ENCODE measurements around the gene AIF1L. TPM values are rescaled to one million over a fixed set of nuclear protein-coding genes. Genes with fewer than 3 reads are reported as not detected.

The AIF1L gene
- total RNA-seq: 1 to 10 TPM; 1.0 to 1.4 TPM

DNA sequence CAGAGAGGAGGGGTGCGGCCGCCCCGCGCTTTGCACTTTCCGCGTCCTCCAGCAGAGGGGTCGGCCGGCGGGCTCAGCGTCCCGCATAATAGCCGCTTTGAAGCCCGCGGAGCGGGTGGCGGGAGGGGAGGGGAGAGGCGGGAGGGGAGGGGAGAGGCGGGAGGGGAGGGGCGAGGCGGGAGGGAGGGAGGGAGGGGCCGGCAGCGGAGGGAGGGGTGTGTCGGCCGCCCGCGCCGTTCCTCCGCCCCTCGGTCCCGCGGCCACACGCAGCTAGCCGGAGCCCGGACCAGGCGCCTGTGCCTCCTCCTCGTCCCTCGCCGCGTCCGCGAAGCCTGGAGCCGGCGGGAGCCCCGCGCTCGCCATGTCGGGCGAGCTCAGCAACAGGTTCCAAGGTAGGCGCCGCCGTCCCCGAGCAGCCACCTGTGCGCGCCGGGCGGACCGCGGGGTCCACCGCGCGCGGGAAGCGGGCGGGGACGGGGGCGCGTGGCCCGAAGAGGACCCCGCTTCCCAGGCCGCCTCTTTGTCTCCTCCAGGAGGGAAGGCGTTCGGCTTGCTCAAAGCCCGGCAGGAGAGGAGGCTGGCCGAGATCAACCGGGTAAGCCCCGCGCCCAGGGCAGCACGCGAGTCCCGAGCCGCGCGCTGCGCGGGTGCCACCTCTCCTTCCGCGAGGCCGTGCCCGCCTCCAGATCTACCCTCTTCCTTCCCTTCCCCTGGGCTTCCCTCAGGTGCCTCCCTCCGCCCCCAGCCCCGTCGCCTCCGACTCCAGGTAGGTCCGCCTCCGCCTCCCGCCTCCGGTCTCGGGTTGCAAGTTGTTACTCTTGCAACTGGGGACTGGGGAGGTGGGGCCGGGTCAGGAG lies at the start of gene AIF1L:
Gene AIF1L (plus strand): TSS at position 263 of the 857 bp plus-strand sequence. CDS start 99 bp downstream, at position 362.
- peak; percentile 58 for DNase-seq
- Mint-ChIP-seq H3K36me3 (ENCODE audit: low read depth) (no peaks in the 10 kb centered on the region), H3K4me1 (peaks cover 3% of the 10 kb centered on the region), H3K27me3 (peaks cover 28% of the 10 kb centered on the region), H3K9me3 (ENCODE audit: low read depth) (no peaks in the 10 kb centered on the region), H3K4me3 (peak within 1 kb of the TSS; percentile 63), H3K27ac (no peak within 1 kb of the TSS)
- peak; percentile 39 for ATAC-seq
- POLR2A ChIA-PET: no interaction called here
- CTCF ChIA-PET: interaction anchor here (0.6 to 2.1 kb wide), 2 partner anchors 18 to 39 kb away, joined by 3 to 4 read pairs; no protein-coding TSS in a partner anchor
- intact Hi-C loops (cut with DNase I, micrococcal nuclease): loop anchor here in 1 of 2 experiments (1.0 kb wide), 1 partner anchor 29 kb away; the partner anchor contains the start of gene NUP214

DNA sequence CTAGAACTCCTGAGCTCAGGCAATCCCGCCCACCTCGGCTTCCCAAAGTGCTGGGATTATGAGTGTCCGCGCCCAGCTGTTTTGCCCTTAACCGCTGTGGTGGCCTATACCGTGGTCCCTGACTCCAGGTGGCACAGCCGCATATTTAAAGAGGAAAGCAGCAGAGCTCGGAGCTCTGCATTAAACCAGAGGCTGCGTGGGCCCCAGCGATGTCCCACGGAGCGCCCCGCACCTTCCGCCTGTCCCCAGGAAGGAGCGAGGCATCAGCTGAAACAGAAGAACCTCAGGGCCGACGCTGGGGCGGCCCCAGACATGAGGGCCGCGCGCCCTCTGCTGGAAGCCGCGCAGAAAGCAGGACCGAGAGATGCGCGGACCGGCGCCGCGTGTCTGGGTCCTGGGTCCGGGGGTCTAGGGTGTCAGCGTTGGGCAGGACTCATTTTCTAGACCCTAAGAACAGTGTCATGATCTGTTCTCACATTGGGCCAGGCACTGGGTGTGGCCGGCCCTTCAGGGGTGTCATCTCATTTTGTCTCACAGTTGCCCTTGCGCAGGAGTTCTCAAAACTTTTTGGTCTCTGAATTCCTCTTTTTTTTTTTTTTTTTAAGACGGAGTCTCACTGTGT lies 49.6 kb upstream of the AIF1L start:
- POLR2A ChIA-PET: no interaction called here
- CTCF ChIA-PET: interaction anchor here (0.6 to 2.8 kb wide), 32 partner anchors 10 to 345 kb away, joined by 3 to 34 read pairs (median 4); no protein-coding TSS in a partner anchor
- Mint-ChIP-seq H3K4me3 (no peak overlapping the region), H3K9me3 (ENCODE audit: low read depth) (no peaks in the 10 kb centered on the region), H3K36me3 (ENCODE audit: low read depth) (no peaks in the 10 kb centered on the region), H3K27me3 (peaks cover 3% of the 10 kb centered on the region), H3K27ac (no peak overlapping the region), H3K4me1 (peaks cover 10% of the 10 kb centered on the region)
- intact Hi-C loops (cut with DNase I, micrococcal nuclease): loop anchor here (1.0 to 5.0 kb wide), 7 partner anchors 38 to 354 kb away; partner anchors contain the start of genes EXOSC2 (in 1 of the 2) and LAMC3 (in 1 of the 2)
- ATAC-seq (peak; percentile 89), DNase-seq (peak; percentile 86)

DNA sequence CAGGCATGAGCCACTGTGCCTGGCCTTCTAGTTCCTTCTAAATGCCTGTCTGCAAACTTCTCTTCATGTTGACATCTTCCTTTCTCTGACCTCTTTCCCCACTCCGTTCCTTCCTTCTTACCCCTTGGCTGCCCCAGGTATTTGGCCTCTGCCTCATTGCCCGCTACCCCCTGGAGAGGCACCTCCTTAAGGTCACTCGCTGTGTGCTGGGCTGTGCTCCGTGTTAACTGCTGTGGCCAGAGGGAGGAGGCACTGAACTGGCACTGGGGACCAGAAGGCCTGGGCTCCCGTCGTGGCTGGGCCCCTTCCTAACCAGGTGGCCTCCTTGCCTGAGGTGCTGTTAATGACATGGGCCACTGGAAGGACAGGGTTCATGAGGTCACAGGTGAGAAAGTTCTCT lies 48.0 kb upstream of the AIF1L start:
- H3K27me3 Mint-ChIP-seq: peaks cover 3% of the 10 kb centered on the region
- H3K4me3 Mint-ChIP-seq: no peak overlapping the region
- H3K9me3 Mint-ChIP-seq (ENCODE audit: low read depth): no peaks in the 10 kb centered on the region
- ATAC-seq (no peak), DNase-seq (no peak)
- intact Hi-C loops (cut with DNase I, micrococcal nuclease): loop anchor here in 1 of 2 experiments (5.0 kb wide), 1 partner anchor 356 kb away; the partner anchor contains the start of gene EXOSC2
- ChIA-PET CTCF (interaction anchor here (1.2 kb wide), 1 partner anchor 17 kb away, joined by 3 read pairs; no protein-coding TSS in a partner anchor), POLR2A (no interaction called here)
- peaks cover 10% of the 10 kb centered on the region for H3K4me1 Mint-ChIP-seq
- no peaks in the 10 kb centered on the region for H3K36me3 Mint-ChIP-seq (ENCODE audit: low read depth)
- H3K27ac Mint-ChIP-seq: no peak overlapping the region

DNA sequence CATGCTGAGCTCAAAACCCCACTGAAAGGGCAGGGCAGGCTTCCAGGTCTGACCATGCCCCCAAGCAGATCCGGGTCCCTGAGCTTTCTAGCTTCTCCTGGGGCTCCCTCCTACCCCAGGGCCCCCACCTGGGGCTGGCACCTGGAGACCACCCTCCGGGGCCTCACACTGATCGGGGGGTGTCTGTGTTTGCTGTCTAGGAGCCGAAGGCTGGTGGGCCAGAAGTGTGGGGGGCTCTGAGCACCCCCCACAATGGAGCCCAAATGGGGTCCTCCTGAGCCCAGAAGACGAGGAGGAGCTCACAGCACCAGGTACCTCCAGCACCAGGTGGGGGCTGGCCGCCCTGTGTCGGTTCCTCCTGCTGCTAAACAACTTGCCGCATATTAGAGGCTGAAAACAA lies 47.5 kb upstream of the AIF1L start:
- intact Hi-C loops (cut with DNase I, micrococcal nuclease): loop anchor here in 1 of 2 experiments (5.0 kb wide), 1 partner anchor 357 kb away; the partner anchor contains the start of gene EXOSC2
- Mint-ChIP-seq H3K27ac (no peak overlapping the region), H3K27me3 (peaks cover 3% of the 10 kb centered on the region), H3K9me3 (ENCODE audit: low read depth) (no peaks in the 10 kb centered on the region), H3K4me3 (no peak overlapping the region), H3K36me3 (ENCODE audit: low read depth) (no peaks in the 10 kb centered on the region), H3K4me1 (peaks cover 10% of the 10 kb centered on the region)
- ChIA-PET CTCF (interaction anchor here (0.6 to 0.9 kb wide), 2 partner anchors 9 to 695 kb away, joined by 3 to 4 read pairs; no protein-coding TSS in a partner anchor), POLR2A (no interaction called here)
- ATAC-seq (no peak), DNase-seq (no peak)

DNA sequence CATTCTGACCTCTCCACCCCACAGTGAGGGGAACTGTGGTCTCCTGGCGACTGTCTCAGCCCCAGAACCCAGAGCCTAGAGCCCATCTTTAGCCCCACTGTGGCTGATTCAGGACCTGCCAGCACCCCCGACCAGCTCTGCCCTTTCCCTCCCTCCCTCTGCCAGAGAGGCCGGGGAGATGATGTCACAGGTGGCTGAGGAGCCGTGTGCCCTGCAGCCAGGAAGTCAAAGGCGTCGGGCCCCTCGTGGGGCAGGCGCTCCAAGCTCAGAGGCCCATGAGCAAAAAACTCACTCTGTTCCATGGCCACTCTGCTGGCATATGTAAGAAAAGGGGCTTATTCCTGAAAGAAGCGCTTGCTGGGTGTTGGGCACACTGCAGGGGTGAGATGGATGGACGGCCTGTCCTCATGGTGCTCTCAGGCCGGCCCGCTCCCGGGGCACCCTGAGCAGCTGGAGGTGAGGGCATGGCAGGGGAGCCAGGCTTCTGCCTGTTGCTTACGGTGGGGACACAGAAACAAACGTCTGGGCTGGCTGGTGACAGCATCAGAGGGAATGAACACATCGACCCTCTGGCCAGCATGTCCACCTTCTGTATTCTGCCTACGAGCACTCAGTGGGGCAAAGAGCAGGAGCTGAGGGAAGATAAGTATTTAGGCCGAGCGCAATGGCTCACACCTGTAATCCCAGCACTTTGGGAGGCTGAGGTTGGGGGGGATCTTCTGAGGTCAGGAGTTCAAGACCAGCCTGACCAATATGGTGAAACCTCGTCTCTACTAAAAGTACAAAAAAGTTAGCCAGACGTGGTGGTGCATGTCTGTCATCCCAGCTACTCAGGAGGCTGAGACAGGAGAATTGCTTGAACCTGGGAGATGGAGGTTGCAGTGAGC lies 46.3 kb upstream of the AIF1L start:
- H3K4me1 Mint-ChIP-seq: peaks cover 10% of the 10 kb centered on the region
- no peaks in the 10 kb centered on the region for H3K36me3 Mint-ChIP-seq (ENCODE audit: low read depth)
- ChIA-PET CTCF (interaction anchor here (0.9 kb wide), 1 partner anchor 7 kb away, joined by 4 read pairs; no protein-coding TSS in a partner anchor), POLR2A (no interaction called here)
- DNase-seq: no peak
- intact Hi-C loops (cut with DNase I, micrococcal nuclease): loop anchor here in 1 of 2 experiments (5.0 kb wide), 1 partner anchor 358 kb away; the partner anchor contains the start of gene EXOSC2
- no peak overlapping the region for H3K4me3 Mint-ChIP-seq
- H3K27ac Mint-ChIP-seq: no peak overlapping the region
- ATAC-seq: no peak
- H3K9me3 Mint-ChIP-seq (ENCODE audit: low read depth): no peaks in the 10 kb centered on the region
- peaks cover 3% of the 10 kb centered on the region for H3K27me3 Mint-ChIP-seq

DNA sequence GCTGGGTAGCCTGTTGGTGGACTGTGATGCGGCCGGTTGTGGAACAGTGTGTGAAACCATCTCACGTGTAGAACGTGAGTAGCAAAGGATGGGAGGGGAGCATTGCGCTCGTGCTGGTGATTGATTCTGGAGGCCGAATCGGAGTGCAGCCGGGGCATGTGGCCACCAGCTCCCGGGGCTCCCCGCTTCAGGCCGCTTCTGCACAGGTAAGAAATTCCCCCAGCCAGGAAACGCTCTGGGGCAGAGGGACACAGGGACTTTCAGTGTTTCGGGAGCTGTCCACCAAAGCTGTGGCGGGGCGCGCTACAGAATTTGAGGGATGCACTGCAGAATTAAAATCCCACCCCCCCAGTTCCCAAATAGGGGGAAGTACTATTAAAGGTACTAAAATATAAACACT lies 45.5 kb upstream of the AIF1L start:
- POLR2A ChIA-PET: no interaction called here

DNA sequence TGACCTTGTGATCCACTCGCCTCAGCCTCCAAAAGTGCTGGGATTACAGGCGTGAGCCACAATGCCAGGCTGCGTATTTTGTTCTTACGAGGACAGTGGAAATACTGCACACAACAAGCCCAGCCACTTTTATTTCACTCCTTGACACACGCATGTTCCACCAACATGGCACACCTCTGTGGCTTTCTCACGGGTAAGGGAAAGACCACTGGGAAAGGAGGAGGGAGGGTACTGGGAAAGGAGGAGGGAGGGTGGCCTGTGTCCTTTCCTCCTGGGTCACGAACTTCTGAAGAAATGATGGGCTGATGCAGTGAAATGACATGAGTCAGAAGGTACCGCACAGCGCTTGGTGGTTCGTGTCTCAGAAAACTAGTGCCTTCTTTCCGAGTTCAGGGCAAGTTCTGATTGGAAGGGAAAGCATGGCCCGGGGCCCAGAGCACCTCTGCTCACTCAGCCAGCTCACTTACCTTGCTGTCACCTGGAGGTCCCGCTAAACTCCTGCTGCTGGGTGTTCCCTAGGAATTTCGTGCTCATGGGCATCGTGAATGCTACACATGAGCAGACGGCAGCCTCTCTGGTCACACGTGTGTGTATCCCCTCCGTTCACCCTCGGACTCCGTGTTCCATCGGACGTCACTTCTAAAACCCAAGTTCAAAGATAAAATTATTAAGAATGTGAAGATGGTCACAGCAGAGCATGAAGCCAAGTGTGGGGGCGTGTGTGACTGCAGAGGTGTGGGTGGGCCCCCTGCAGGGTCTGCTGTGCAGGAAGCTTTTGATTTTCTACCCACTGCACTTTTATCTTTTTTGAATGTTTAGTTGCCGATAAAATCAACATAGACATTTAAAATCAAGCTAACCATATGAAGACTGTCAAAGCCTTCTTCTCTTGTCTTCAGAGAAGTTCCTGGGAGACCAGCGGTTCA lies 44.5 kb upstream of the AIF1L start:
- ChIA-PET POLR2A (no interaction called here), CTCF (interaction anchor here (0.6 to 0.9 kb wide), 4 partner anchors 10 to 994 kb away, joined by 3 to 5 read pairs (median 4); partner anchors contain the start of gene NUP214)
- no peaks in the 10 kb centered on the region for H3K9me3 Mint-ChIP-seq (ENCODE audit: low read depth)
- no peak overlapping the region for H3K4me3 Mint-ChIP-seq
- ATAC-seq (no peak), DNase-seq (no peak)
- intact Hi-C loops (cut with DNase I, micrococcal nuclease): no loop called here
- H3K27ac Mint-ChIP-seq: no peak overlapping the region
- no peaks in the 10 kb centered on the region for H3K36me3 Mint-ChIP-seq (ENCODE audit: low read depth)
- peaks cover under 1% of the 10 kb centered on the region for H3K4me1 Mint-ChIP-seq
- peaks cover 3% of the 10 kb centered on the region for H3K27me3 Mint-ChIP-seq

More for the DNA sequence above, 45.5 kb upstream of the AIF1L start:
- DNase-seq (no peak), ATAC-seq (no peak)
- Mint-ChIP-seq H3K9me3 (ENCODE audit: low read depth) (no peaks in the 10 kb centered on the region), H3K36me3 (ENCODE audit: low read depth) (no peaks in the 10 kb centered on the region), H3K27me3 (peaks cover 3% of the 10 kb centered on the region), H3K27ac (no peak overlapping the region), H3K4me3 (no peak overlapping the region), H3K4me1 (peaks cover 5% of the 10 kb centered on the region)
- CTCF ChIA-PET: interaction anchor here (0.7 kb wide), 1 partner anchor 995 kb away, joined by 3 read pairs; no protein-coding TSS in a partner anchor
- intact Hi-C loops (cut with DNase I, micrococcal nuclease): no loop called here

DNA sequence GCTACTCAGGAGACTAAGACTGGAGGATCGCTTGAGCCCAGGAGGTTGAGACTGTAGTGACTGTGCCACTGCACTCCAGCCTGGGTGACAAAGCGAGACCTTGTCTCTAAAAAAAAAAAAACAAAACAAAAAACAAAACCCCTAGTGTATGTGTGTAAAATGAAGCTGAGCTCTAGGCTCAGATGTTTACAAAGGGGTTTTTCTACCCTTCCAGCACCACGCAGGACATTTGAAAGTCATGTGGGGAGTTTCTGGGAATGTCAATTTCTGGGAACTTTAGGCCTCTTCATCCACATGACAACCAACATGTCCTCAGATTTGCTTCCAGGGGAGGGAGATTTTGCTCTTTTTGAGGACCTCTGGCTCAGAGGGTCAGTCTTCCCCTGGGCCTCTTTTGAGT lies 42.4 kb upstream of the AIF1L start:
- ATAC-seq (no peak), DNase-seq (no peak)
- ChIA-PET POLR2A (no interaction called here), CTCF (interaction anchor here (0.8 to 1.2 kb wide), 3 partner anchors 12 to 282 kb away, joined by 3 to 5 read pairs (median 4); no protein-coding TSS in a partner anchor)
- no peaks in the 10 kb centered on the region for H3K4me1 Mint-ChIP-seq
- intact Hi-C loops (cut with DNase I, micrococcal nuclease): no loop called here
- no peak overlapping the region for H3K4me3 Mint-ChIP-seq
- H3K36me3 Mint-ChIP-seq (ENCODE audit: low read depth): no peaks in the 10 kb centered on the region
- no peaks in the 10 kb centered on the region for H3K27me3 Mint-ChIP-seq
- H3K27ac Mint-ChIP-seq: no peak overlapping the region
- no peaks in the 10 kb centered on the region for H3K9me3 Mint-ChIP-seq (ENCODE audit: low read depth)

DNA sequence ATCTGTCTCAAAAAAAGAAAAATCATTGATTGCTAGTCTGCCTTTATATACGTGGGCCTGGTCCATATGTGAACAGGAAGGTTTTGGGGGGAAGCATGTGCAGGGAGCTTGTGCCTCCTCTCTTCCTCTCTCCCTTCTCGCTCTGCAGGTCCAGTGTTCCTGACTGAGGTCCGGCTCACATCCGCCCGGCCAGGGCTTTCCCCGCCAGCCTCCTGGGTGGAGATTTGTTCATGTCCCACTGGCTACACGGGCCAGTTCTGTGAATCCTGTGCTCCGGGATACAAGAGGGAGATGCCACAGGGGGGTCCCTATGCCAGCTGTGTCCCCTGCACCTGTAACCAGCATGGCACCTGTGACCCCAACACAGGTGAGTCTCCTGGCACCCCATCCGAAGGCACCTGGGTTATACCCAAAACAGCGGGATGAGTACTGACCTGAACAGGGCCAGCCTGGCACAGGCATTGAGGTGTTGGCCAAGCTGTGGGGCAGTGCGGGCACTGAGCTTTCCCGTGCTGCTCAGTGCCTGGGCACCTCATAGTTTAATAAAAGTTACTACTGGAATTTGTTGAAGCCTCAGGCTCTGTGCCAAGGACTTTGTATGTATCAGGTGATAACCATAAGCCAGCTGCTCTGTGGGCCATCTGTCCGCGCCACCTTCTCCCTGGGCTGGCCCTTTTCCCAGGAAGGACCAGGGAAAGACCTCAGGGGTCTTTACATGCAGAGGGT lies 39.4 kb upstream of the AIF1L start:
- ATAC-seq (no peak), DNase-seq (no peak)
- H3K27me3 Mint-ChIP-seq: no peaks in the 10 kb centered on the region
- H3K9me3 Mint-ChIP-seq (ENCODE audit: low read depth): no peaks in the 10 kb centered on the region
- H3K4me1 Mint-ChIP-seq: no peaks in the 10 kb centered on the region
- H3K4me3 Mint-ChIP-seq: no peak overlapping the region
- intact Hi-C loops (cut with DNase I, micrococcal nuclease): loop anchor here (1.0 kb wide), 1 partner anchor 279 kb away; no protein-coding TSS in a partner anchor
- ChIA-PET CTCF (interaction anchor here (0.5 to 3.2 kb wide), 17 partner anchors 8 to 1159 kb away, joined by 3 to 17 read pairs (median 3); no protein-coding TSS in a partner anchor), POLR2A (no interaction called here)
- no peak overlapping the region for H3K27ac Mint-ChIP-seq
- H3K36me3 Mint-ChIP-seq (ENCODE audit: low read depth): no peaks in the 10 kb centered on the region
